MM.1S (cell line): ENCODE results near the gene POLN.

Experiments used
- DNase-seq: peaks from one replicate; pipeline ENCODE4 v3.0.0-alpha.2; 2015
- H2AFZ ChIP-seq: fragments of 300-600 bp; sonication (generic); 2 replicates; pipeline ENCODE4 v1.6.0; 2016; ENCODE audit warnings: antibody characterized with exemption, low read length
- H3F3A ChIP-seq: fragments of 300-600 bp; sonication (generic); 2 replicates; pipeline ENCODE4 v1.6.1; 2016; ENCODE audit warnings: mild to moderate bottlenecking, antibody characterized with exemption, low read length, moderate library complexity, mixed read lengths; ENCODE audit not compliant: insufficient read depth
- H3K27ac ChIP-seq: fragments of 300-600 bp; sonication (generic); 2 replicates; pipeline ENCODE4 v1.5.1; 2016; ENCODE audit warnings: mild to moderate bottlenecking, low read length
- H3K27me3 ChIP-seq: fragments of 300-600 bp; sonication (generic); replicated peaks from 2 replicates; pipeline ENCODE4 v1.6.0; 2016; ENCODE audit warnings: low read length; ENCODE audit not compliant: insufficient read depth
- H3K36me3 ChIP-seq: fragments of 300-600 bp; sonication (generic); replicated peaks from 2 replicates; pipeline ENCODE4 v1.6.1; 2016; ENCODE audit warnings: mild to moderate bottlenecking, low read length, mixed read lengths; ENCODE audit not compliant: insufficient read depth
- H3K4me1 ChIP-seq: fragments of 300-600 bp; sonication (generic); 2 replicates; pipeline ENCODE4 v1.6.1; 2016; ENCODE audit warnings: low read length, mixed read lengths
- H3K4me2 ChIP-seq: fragments of 300-600 bp; sonication (generic); 2 replicates; pipeline ENCODE4 v1.6.0; 2016; ENCODE audit warnings: low read depth, low read length
- H3K4me3 ChIP-seq: fragments of 300-600 bp; sonication (generic); 2 replicates; pipeline ENCODE4 v1.5.1; 2016; ENCODE audit warnings: low read length, mixed read lengths
- H3K79me2 ChIP-seq: fragments of 300-600 bp; sonication (generic); 2 replicates; pipeline ENCODE4 v1.6.1; 2016; ENCODE audit warnings: mixed run types, low read length, mixed read lengths
- H3K9ac ChIP-seq: fragments of 300-600 bp; sonication (generic); 2 replicates; pipeline ENCODE4 v1.6.1; 2016; ENCODE audit warnings: low read length, mixed read lengths
- H3K9me2 ChIP-seq: fragments of 300-600 bp; sonication (generic); replicated peaks from 2 replicates; pipeline ENCODE4 v1.6.1; 2016; ENCODE audit warnings: mild to moderate bottlenecking, low read length, mixed read lengths; ENCODE audit not compliant: insufficient read depth
- H3K9me3 ChIP-seq: fragments of 300-600 bp; sonication (generic); replicated peaks from 2 replicates; pipeline ENCODE4 v1.6.1; 2016; ENCODE audit warnings: mild to moderate bottlenecking, low read length, mixed read lengths; ENCODE audit not compliant: insufficient read depth
- H4K20me1 ChIP-seq: fragments of 300-600 bp; sonication (generic); 2 replicates; pipeline ENCODE4 v1.6.1; 2016; ENCODE audit warnings: mild to moderate bottlenecking, low read length, moderate library complexity, mixed read lengths; ENCODE audit not compliant: insufficient read depth
- CTCF ChIP-seq: fragments of 300-600 bp; sonication (generic); IDR thresholded peaks from 2 replicates; pipeline ENCODE4 v1.5.1; 2016; ENCODE audit warnings: antibody characterized with exemption, low read length, mixed read lengths
- EZH2 ChIP-seq: fragments of 300-600 bp; sonication (generic); optimal IDR thresholded peaks from 2 replicates; pipeline ENCODE3; 2017; ENCODE audit warnings: low read depth, mild to moderate bottlenecking, antibody characterized with exemption, low read length, mixed read lengths
- EZH2phosphoT487 ChIP-seq: fragments of 300-600 bp; sonication (generic); IDR thresholded peaks from 2 replicates; pipeline ENCODE4 v1.6.1; 2018; ENCODE audit warnings: antibody characterized with exemption, low read length

The POLN gene

GRCh38 chr4:2096073-2096609, 145.8 kb downstream of the POLN start:
- Histone ChIP-seq H3K9ac (no peak overlapping the region), H3K9me3 (no peaks in the 10 kb centered on the region), H3K27ac (no peak overlapping the region), H3K4me2 (no peak overlapping the region), H3F3A (no peaks in the 10 kb centered on the region), H3K79me2 (no peaks in the 10 kb centered on the region), H3K27me3 (0 out of 2 replicates have a peak, but pooled peaks cover under 1% of the 10 kb centered on the region), H2AFZ (no peak overlapping the region), H3K9me2 (no peaks in the 10 kb centered on the region), H3K4me3 (no peak overlapping the region), H3K36me3 (no peaks in the 10 kb centered on the region), H3K4me1 (no peaks in the 10 kb centered on the region), H4K20me1 (no peaks in the 10 kb centered on the region)
- TF ChIP-seq EZH2 (no peak), CTCF (no peak), EZH2phosphoT487 (no peak)
- DNase-seq, result no peak

GRCh38 chr4:2095236-2096072, 146.5 kb downstream of the POLN start:
- Histone ChIP-seq H3F3A (no peaks in the 10 kb centered on the region), H3K27ac (no peak overlapping the region), H3K27me3 (no peaks in the 10 kb centered on the region), H3K9me2 (no peaks in the 10 kb centered on the region), H3K4me2 (no peak overlapping the region), H3K4me1 (no peaks in the 10 kb centered on the region), H3K36me3 (no peaks in the 10 kb centered on the region), H3K9me3 (no peaks in the 10 kb centered on the region), H3K4me3 (no peak overlapping the region), H3K79me2 (no peaks in the 10 kb centered on the region), H4K20me1 (no peaks in the 10 kb centered on the region), H2AFZ (no peak overlapping the region), H3K9ac (no peak overlapping the region)
- no peak for DNase-seq
- no peak for TF ChIP-seq EZH2phosphoT487
- no peak for TF ChIP-seq CTCF
- TF ChIP-seq EZH2, result no peak

GRCh38 chr4:2094545-2094944, 147.4 kb downstream of the POLN start:
- H3K4me3 ChIP-seq, result no peak overlapping the region
- no peaks in the 10 kb centered on the region for H3K27me3 ChIP-seq
- no peaks in the 10 kb centered on the region for H3K9me2 ChIP-seq
- H3K36me3 ChIP-seq, result no peaks in the 10 kb centered on the region
- H3K4me2 ChIP-seq, result no peak overlapping the region
- no peaks in the 10 kb centered on the region for H3K9me3 ChIP-seq
- H3K9ac ChIP-seq, result no peak overlapping the region
- H3K79me2 ChIP-seq, result no peaks in the 10 kb centered on the region
- no peaks in the 10 kb centered on the region for H3K4me1 ChIP-seq
- H4K20me1 ChIP-seq, result no peaks in the 10 kb centered on the region
- DNase-seq, result no peak
- no peaks in the 10 kb centered on the region for H3F3A ChIP-seq
- TF ChIP-seq EZH2, result no peak
- no peak for TF ChIP-seq EZH2phosphoT487
- H3K27ac ChIP-seq, result no peak overlapping the region
- no peak overlapping the region for H2AFZ ChIP-seq

GRCh38 chr4:2093265-2093664, 148.7 kb downstream of the POLN start:
- no peak overlapping the region for H3K4me3 ChIP-seq
- no peaks in the 10 kb centered on the region for H3K36me3 ChIP-seq
- no peaks in the 10 kb centered on the region for H3K27me3 ChIP-seq
- no peaks in the 10 kb centered on the region for H3K4me1 ChIP-seq
- no peaks in the 10 kb centered on the region for H3K79me2 ChIP-seq
- no peak overlapping the region for H2AFZ ChIP-seq
- no peak overlapping the region for H3K27ac ChIP-seq
- no peaks in the 10 kb centered on the region for H3F3A ChIP-seq
- no peaks in the 10 kb centered on the region for H3K9me3 ChIP-seq
- no peaks in the 10 kb centered on the region for H3K9me2 ChIP-seq
- no peaks in the 10 kb centered on the region for H4K20me1 ChIP-seq
- no peak overlapping the region for H3K4me2 ChIP-seq
- TF ChIP-seq CTCF (no peak), EZH2 (no peak), EZH2phosphoT487 (no peak)
- H3K9ac ChIP-seq, result no peak overlapping the region
- no peak for DNase-seq
